Measurements from ENCODE around the gene PHLDA1. TPM values are rescaled to one million over a fixed set of nuclear protein-coding genes. Genes with fewer than 3 reads are reported as not detected.

The PHLDA1 gene
- polyA plus RNA-seq, 4 donors: 37.3 to 40.8 (median 38.6) TPM

GRCh38 chr12:76038176-76038575, 6.6 kb upstream of the PHLDA1 start:
- no peak for DNase-seq (ENCODE audit: low read depth in 4 of 4, low spot score in 3 of 4)

- peak in 2 of 4 donors; percentile 52 to 67 for DNase-seq (ENCODE audit: low read depth in 4 of 4, low spot score in 3 of 4)
Observed at GRCh38 chr12:76037130-76038103, 5.8 kb upstream of the PHLDA1 start.

- DNase-seq (ENCODE audit: low read depth in 4 of 4, low spot score in 3 of 4): no peak
Observed at GRCh38 chr12:76035045-76035444, 3.5 kb upstream of the PHLDA1 start.

- no peak for DNase-seq (ENCODE audit: low read depth in 4 of 4, low spot score in 3 of 4)
Observed at GRCh38 chr12:76033081-76034011, 1.8 kb upstream of the PHLDA1 start.

GRCh38 chr12:76032043-76032981, 736 bp upstream of the PHLDA1 start:
- DNase-seq (ENCODE audit: low read depth in 4 of 4, low spot score in 3 of 4): peak in 1 of 4 donors; percentile 58

GRCh38 chr12:76031081-76031413, 529 bp downstream of the PHLDA1 start:
- DNase-seq (ENCODE audit: low read depth in 4 of 4, low spot score in 3 of 4): peak in 1 of 4 donors; percentile 53

GRCh38 chr12:76030341-76031080, 1.1 kb downstream of the PHLDA1 start:
- DNase-seq (ENCODE audit: low read depth in 4 of 4, low spot score in 3 of 4): peak in 1 of 4 donors; percentile 55

GRCh38 chr12:76029982-76030340, 1.6 kb downstream of the PHLDA1 start:
- no peak for DNase-seq (ENCODE audit: low read depth in 4 of 4, low spot score in 3 of 4)

GRCh38 chr12:76028571-76029277, 2.9 kb downstream of the PHLDA1 start:
- no peak for DNase-seq (ENCODE audit: low read depth in 4 of 4, low spot score in 3 of 4)

GRCh38 chr12:76026643-76027063, 4.9 kb downstream of the PHLDA1 start:
- DNase-seq (ENCODE audit: low read depth in 4 of 4, low spot score in 3 of 4): no peak

- no peak for DNase-seq (ENCODE audit: low read depth in 4 of 4, low spot score in 3 of 4)
Observed at GRCh38 chr12:76025601-76026575, 5.7 kb downstream of the PHLDA1 start.

- DNase-seq (ENCODE audit: low read depth in 4 of 4, low spot score in 3 of 4): no peak
Observed at GRCh38 chr12:76024942-76025600, 6.5 kb downstream of the PHLDA1 start.

- DNase-seq (ENCODE audit: low read depth in 4 of 4, low spot score in 3 of 4): no peak
Observed at GRCh38 chr12:76024102-76024781, 7.3 kb downstream of the PHLDA1 start.

GRCh38 chr12:76023069-76023690, 8.4 kb downstream of the PHLDA1 start:
- DNase-seq (ENCODE audit: low read depth in 4 of 4, low spot score in 3 of 4): no peak

- DNase-seq (ENCODE audit: low read depth in 4 of 4, low spot score in 3 of 4): no peak
Observed at GRCh38 chr12:76022506-76022905, 9.1 kb downstream of the PHLDA1 start.
